ENCODE data around the gene DYNC1I2.

DNA sequence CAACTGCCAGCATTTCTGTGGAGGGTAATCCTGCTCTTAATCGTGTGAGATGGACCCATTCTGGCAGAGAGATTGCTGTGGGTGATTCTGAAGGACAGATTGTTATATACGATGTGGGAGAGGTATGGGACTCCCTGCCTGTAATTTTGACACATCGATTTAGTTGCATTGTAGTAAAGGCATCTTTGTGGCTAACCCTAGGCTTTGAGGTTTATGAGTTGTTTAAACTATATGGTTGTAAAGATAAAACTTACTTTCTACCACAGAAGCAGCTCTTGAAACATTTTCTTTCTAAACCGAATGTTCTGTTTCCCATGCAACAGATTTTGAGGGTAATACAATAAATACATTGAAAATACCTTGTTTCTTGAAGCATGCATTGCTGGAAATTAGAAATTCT lies 58.5 kb downstream of the DYNC1I2 start:
- TF ChIP-seq, protein P1, sequence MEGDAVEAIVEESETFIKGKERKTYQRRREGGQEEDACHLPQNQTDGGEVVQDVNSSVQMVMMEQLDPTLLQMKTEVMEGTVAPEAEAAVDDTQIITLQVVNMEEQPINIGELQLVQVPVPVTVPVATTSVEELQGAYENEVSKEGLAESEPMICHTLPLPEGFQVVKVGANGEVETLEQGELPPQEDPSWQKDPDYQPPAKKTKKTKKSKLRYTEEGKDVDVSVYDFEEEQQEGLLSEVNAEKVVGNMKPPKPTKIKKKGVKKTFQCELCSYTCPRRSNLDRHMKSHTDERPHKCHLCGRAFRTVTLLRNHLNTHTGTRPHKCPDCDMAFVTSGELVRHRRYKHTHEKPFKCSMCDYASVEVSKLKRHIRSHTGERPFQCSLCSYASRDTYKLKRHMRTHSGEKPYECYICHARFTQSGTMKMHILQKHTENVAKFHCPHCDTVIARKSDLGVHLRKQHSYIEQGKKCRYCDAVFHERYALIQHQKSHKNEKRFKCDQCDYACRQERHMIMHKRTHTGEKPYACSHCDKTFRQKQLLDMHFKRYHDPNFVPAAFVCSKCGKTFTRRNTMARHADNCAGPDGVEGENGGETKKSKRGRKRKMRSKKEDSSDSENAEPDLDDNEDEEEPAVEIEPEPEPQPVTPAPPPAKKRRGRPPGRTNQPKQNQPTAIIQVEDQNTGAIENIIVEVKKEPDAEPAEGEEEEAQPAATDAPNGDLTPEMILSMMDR (IDR thresholded peaks at IDR 0.05), result no peak
- TF ChIP-seq POLR2A (IDR thresholded peaks at IDR 0.05), result no peak
